ENCODE results near the gene GIPC3. TPM values are rescaled to one million over a fixed set of nuclear protein-coding genes. Genes with fewer than 3 reads are reported as not detected.
"Not testable (repeated sequence)": the region's sequence is repeated elsewhere in the genome, so short reads cannot be mapped to it uniquely, and the experiment has no call there.

Gene GIPC3
- total RNA-seq, 6 experiments from 2014 or later = 0.51 to 1.6 (median 0.80) TPM

GRCh38 chr19:3578390-3578789, 6.9 kb upstream of the GIPC3 start:
- ATAC-seq (no peak), DNase-seq (no peak)
- Histone ChIP-seq H3K9me3 (no peaks in the 10 kb centered on the region), H3K27ac (no peak overlapping the region), H3K27me3 (no peaks in the 10 kb centered on the region), H3K36me3 (no peaks in the 10 kb centered on the region), H3K4me1 (no peaks in the 10 kb centered on the region), H3K4me3 (no peak overlapping the region)
- 88% methylated on average over 8 of the region's 17 CpGs for WGBS (ENCODE audit: insufficient coverage, low coverage, low lambda C conversion rate, missing lambda C conversion rate)
- TF ChIP-seq POLR2A (IDR thresholded peaks at IDR 0.05) (no peak), CTCF (IDR thresholded peaks at IDR 0.05) (no peak)
- intact Hi-C loops (cut with DNase I) = no loop called here

- DNase-seq = no peak
- TF ChIP-seq POLR2A (IDR thresholded peaks at IDR 0.05) (no peak), CTCF (IDR thresholded peaks at IDR 0.05) (no peak)
- intact Hi-C loops (cut with DNase I) = no loop called here
- H3K9me3 ChIP-seq = no peaks in the 10 kb centered on the region
- ATAC-seq = peak; percentile 16 to 83 (median 20)
- no peaks in the 10 kb centered on the region for H3K4me1 ChIP-seq
- H3K27ac ChIP-seq = no peak overlapping the region
- H3K36me3 ChIP-seq = no peaks in the 10 kb centered on the region
- no peak overlapping the region for H3K4me3 ChIP-seq
- WGBS (ENCODE audit: insufficient coverage, low coverage, low lambda C conversion rate, missing lambda C conversion rate) = 57% methylated on average over 11 of the region's 11 CpGs
- H3K27me3 ChIP-seq = no peaks in the 10 kb centered on the region
Observed at GRCh38 chr19:3580156-3580934, 4.9 kb upstream of the GIPC3 start.

- intact Hi-C loops (cut with DNase I); H3K4me3 ChIP-seq; H3K27ac ChIP-seq; H3K27me3 ChIP-seq; H3K36me3 ChIP-seq; DNase-seq; H3K4me1 ChIP-seq; ATAC-seq; H3K9me3 ChIP-seq: not testable (repeated sequence)
- no CpG with 5 or more reads among the region's 4 CpGs for WGBS (ENCODE audit: insufficient coverage, low coverage, low lambda C conversion rate, missing lambda C conversion rate)
Observed at GRCh38 chr19:3581792-3582191, 3.5 kb upstream of the GIPC3 start.

DNA sequence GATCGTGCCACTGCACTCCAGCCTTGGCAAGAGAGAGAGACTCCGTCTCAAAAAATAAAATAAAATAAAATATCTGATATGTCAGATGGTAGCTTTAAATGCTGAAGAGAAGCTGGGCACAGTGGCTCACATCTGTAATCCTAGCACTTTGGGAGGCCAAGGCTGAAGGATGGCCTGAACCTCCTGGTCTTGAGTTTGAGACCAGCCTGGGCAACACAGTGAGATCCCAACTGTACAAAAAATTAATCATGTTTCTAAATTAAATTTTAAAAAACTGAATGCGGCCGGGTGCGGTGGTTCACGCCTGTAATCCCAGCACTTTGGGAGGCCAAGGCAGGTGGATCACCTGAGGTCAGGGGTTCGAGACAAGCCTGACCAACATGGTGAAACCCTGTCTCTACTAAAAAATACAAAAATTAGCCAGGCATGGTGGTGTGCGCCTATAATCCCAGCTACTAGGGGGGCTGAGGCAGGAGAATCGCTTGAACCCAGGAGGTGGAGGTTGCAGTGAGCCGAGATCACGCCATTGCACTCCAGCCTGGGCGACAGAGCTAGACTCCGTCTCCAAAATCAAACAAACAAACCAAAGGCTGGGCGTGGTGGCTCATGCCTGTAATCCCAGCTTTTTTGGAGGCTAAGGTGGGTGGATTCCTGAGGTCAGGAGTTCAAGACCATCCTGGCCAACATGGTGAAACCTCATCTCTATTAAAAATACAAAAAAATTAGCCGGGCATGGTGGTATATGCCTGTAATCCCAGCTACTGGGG, 1.1 kb upstream of the GIPC3 start:
- WGBS (ENCODE audit: insufficient coverage, low coverage, low lambda C conversion rate, missing lambda C conversion rate) = 86% methylated on average over 14 of the region's 15 CpGs
- intact Hi-C loops (cut with DNase I); H3K4me3 ChIP-seq; H3K27me3 ChIP-seq; H3K9me3 ChIP-seq; H3K27ac ChIP-seq; ATAC-seq; H3K36me3 ChIP-seq; H3K4me1 ChIP-seq; DNase-seq: not testable (repeated sequence)

DNA sequence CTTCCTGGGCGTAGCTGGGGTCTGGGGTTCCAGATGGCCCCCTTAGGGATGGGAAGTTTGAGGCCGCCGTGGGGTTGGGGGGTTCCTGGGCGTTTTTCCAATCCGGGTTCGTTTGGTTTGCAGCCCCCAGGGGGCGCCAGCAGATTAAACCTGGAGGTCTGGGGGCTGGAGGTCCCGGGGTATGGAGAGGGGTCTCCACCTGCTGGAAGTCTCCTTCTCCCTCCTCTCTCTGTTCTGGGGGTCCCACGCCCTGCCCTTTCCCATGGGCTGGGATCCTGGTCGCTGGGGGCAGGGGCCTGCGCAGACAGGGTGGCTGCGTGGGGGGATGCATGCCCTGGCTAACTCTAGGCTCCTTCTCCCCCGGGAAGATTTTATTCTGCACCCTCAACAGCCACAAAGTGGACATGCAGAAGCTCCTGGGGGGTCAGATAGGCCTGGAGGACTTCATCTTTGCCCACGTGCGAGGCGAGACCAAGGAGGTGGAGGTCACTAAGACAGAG, 899 bp downstream of the GIPC3 start:
- Histone ChIP-seq H3K27ac (no peak overlapping the region), H3K4me3 (peak overlapping the region; percentile 7 to 28 (median 26)), H3K27me3 (no peaks in the 10 kb centered on the region), H3K36me3 (no peaks in the 10 kb centered on the region), H3K4me1 (no peaks in the 10 kb centered on the region), H3K9me3 (no peaks in the 10 kb centered on the region)
- ATAC-seq = peak in 3 of 4 donors; percentile 16 to 50 (median 34)
- WGBS (ENCODE audit: insufficient coverage, low coverage, low lambda C conversion rate, missing lambda C conversion rate) = 8% methylated on average over 5 of the region's 16 CpGs
- peak; percentile 31 to 34 (median 33) for TF ChIP-seq CTCF (IDR thresholded peaks at IDR 0.05)
- TF ChIP-seq POLR2A (IDR thresholded peaks at IDR 0.05) = no peak
- intact Hi-C loops (cut with DNase I) = no loop called here
- no peak for DNase-seq

Measured in right lobe of liver (tissue), 6 donors.